Measurements from ENCODE around the gene DNAAF3.

DNAAF3 gene

GRCh38 chr19:55146705-55147273, 19.6 kb downstream of the DNAAF3 start:
- Histone ChIP-seq H2BK5ac (ENCODE audit: low read depth, low read length, poor library complexity, severe bottlenecking) (no peak overlapping the region), H3K4me1 (ENCODE audit: control insufficient read depth, insufficient read depth, low read depth, low read length) (peaks cover 12% of the 10 kb centered on the region), H3K4me3 (ENCODE audit: insufficient read depth in 1 of 2, low read depth in 1 of 2, low read length in 2 of 2) (no peak overlapping the region), H3K9me3 (ENCODE audit: control insufficient read depth, low read length) (peaks cover 7% of the 10 kb centered on the region), H3K14ac (ENCODE audit: low read length in 2 of 2) (no peak overlapping the region), H4K91ac (ENCODE audit: low read length) (no peak overlapping the region), H3K4me2 (ENCODE audit: low read length, poor library complexity, severe bottlenecking) (no peak overlapping the region), H2BK12ac (ENCODE audit: low read length in 2 of 2) (no peak overlapping the region), H4K8ac (ENCODE audit: low read length) (peak overlapping the region; percentile 30), H3K9ac (ENCODE audit: low read length) (no peak overlapping the region), H2BK15ac (ENCODE audit: low read depth, poor library complexity, severe bottlenecking) (no peak overlapping the region), H3K23ac (ENCODE audit: low read length in 2 of 2) (no peak overlapping the region), H3K27me3 (ENCODE audit: control insufficient read depth in 1 of 2, insufficient read depth in 1 of 2, low read length in 2 of 2) (peaks cover 69 to 71% of the 10 kb centered on the region in 2 experiments), H2AFZ (ENCODE audit: low read depth, low read length) (no peak overlapping the region), H3K36me3 (ENCODE audit: control insufficient read depth in 1 of 2, insufficient read depth in 2 of 2, low read depth in 1 of 2, low read length in 2 of 2) (no peaks in the 10 kb centered on the region), H2AK5ac (ENCODE audit: low read length, severe bottlenecking) (no peak overlapping the region), H3K4ac (ENCODE audit: low read depth in 1 of 2, low read length in 2 of 2) (no peak overlapping the region), H3K27ac (ENCODE audit: low read length, poor library complexity, severe bottlenecking) (no peak overlapping the region), H3K18ac (ENCODE audit: low read depth in 1 of 2, low read length in 2 of 2) (no peak overlapping the region), H3K79me1 (replicated peaks; ENCODE audit: low read length, poor library complexity, severe bottlenecking) (no peaks in the 10 kb centered on the region), H2BK120ac (ENCODE audit: low read depth, low read length) (no peak overlapping the region)
- 13% methylated on average over 4 of the region's 27 CpGs for WGBS
- no peak for DNase-seq

GRCh38 chr19:55146078-55146704, 20.2 kb downstream of the DNAAF3 start:
- H3K36me3 ChIP-seq (ENCODE audit: control insufficient read depth in 1 of 2, insufficient read depth in 2 of 2, low read depth in 1 of 2, low read length in 2 of 2): no peaks in the 10 kb centered on the region
- no peak overlapping the region for H3K4ac ChIP-seq (ENCODE audit: low read depth in 1 of 2, low read length in 2 of 2)
- no peak overlapping the region for H2BK12ac ChIP-seq (ENCODE audit: low read length in 2 of 2)
- peak overlapping the region; percentile 36 for H3K4me2 ChIP-seq (ENCODE audit: low read length, poor library complexity, severe bottlenecking)
- H2BK120ac ChIP-seq (ENCODE audit: low read depth, low read length): no peak overlapping the region
- no peak overlapping the region for H3K4me3 ChIP-seq (ENCODE audit: insufficient read depth in 1 of 2, low read depth in 1 of 2, low read length in 2 of 2)
- H3K18ac ChIP-seq (ENCODE audit: low read depth in 1 of 2, low read length in 2 of 2): no peak overlapping the region
- H2AK5ac ChIP-seq (ENCODE audit: low read length, severe bottlenecking): no peak overlapping the region
- no peak overlapping the region for H4K8ac ChIP-seq (ENCODE audit: low read length)
- WGBS: 8% methylated on average over 20 of the region's 41 CpGs
- H3K23ac ChIP-seq (ENCODE audit: low read length in 2 of 2): no peak overlapping the region
- no peak overlapping the region for H2AFZ ChIP-seq (ENCODE audit: low read depth, low read length)
- peak; percentile 17 for DNase-seq
- H3K79me1 ChIP-seq (replicated peaks; ENCODE audit: low read length, poor library complexity, severe bottlenecking): no peaks in the 10 kb centered on the region
- peaks cover 4% of the 10 kb centered on the region for H3K9me3 ChIP-seq (ENCODE audit: control insufficient read depth, low read length)
- no peak overlapping the region for H2BK5ac ChIP-seq (ENCODE audit: low read depth, low read length, poor library complexity, severe bottlenecking)
- no peak overlapping the region for H2BK15ac ChIP-seq (ENCODE audit: low read depth, poor library complexity, severe bottlenecking)
- H4K91ac ChIP-seq (ENCODE audit: low read length): no peak overlapping the region
- H3K4me1 ChIP-seq (ENCODE audit: control insufficient read depth, insufficient read depth, low read depth, low read length): peaks cover 13% of the 10 kb centered on the region
- no peak overlapping the region for H3K14ac ChIP-seq (ENCODE audit: low read length in 2 of 2)
- no peak overlapping the region for H3K27ac ChIP-seq (ENCODE audit: low read length, poor library complexity, severe bottlenecking)
- H3K9ac ChIP-seq (ENCODE audit: low read length): no peak overlapping the region
- H3K27me3 ChIP-seq (ENCODE audit: control insufficient read depth in 1 of 2, insufficient read depth in 1 of 2, low read length in 2 of 2): peaks cover 69 to 71% of the 10 kb centered on the region in 2 experiments

- Histone ChIP-seq H3K4me2 (ENCODE audit: low read length, poor library complexity, severe bottlenecking) (no peak overlapping the region), H2AFZ (ENCODE audit: low read depth, low read length) (no peak overlapping the region), H2BK5ac (ENCODE audit: low read depth, low read length, poor library complexity, severe bottlenecking) (no peak overlapping the region), H3K79me1 (replicated peaks; ENCODE audit: low read length, poor library complexity, severe bottlenecking) (no peaks in the 10 kb centered on the region), H3K4me3 (ENCODE audit: insufficient read depth in 1 of 2, low read depth in 1 of 2, low read length in 2 of 2) (no peak overlapping the region), H4K8ac (ENCODE audit: low read length) (no peak overlapping the region), H3K4me1 (ENCODE audit: control insufficient read depth, insufficient read depth, low read depth, low read length) (peaks cover 14% of the 10 kb centered on the region), H2BK15ac (ENCODE audit: low read depth, poor library complexity, severe bottlenecking) (no peak overlapping the region), H3K23ac (ENCODE audit: low read length in 2 of 2) (no peak overlapping the region), H2BK12ac (ENCODE audit: low read length in 2 of 2) (no peak overlapping the region), H3K36me3 (ENCODE audit: control insufficient read depth in 1 of 2, insufficient read depth in 2 of 2, low read depth in 1 of 2, low read length in 2 of 2) (no peaks in the 10 kb centered on the region), H3K27me3 (ENCODE audit: control insufficient read depth in 1 of 2, insufficient read depth in 1 of 2, low read length in 2 of 2) (peaks cover 67 to 69% of the 10 kb centered on the region in 2 experiments), H4K91ac (ENCODE audit: low read length) (no peak overlapping the region), H2AK5ac (ENCODE audit: low read length, severe bottlenecking) (no peak overlapping the region), H3K27ac (ENCODE audit: low read length, poor library complexity, severe bottlenecking) (no peak overlapping the region), H3K9me3 (ENCODE audit: control insufficient read depth, low read length) (no peaks in the 10 kb centered on the region), H3K18ac (ENCODE audit: low read depth in 1 of 2, low read length in 2 of 2) (no peak overlapping the region), H2BK120ac (ENCODE audit: low read depth, low read length) (no peak overlapping the region), H3K14ac (ENCODE audit: low read length in 2 of 2) (no peak overlapping the region), H3K4ac (ENCODE audit: low read depth in 1 of 2, low read length in 2 of 2) (no peak overlapping the region), H3K9ac (ENCODE audit: low read length) (no peak overlapping the region)
- WGBS: 47% methylated on average over 2 of the region's 3 CpGs
- no peak for DNase-seq
Measured at GRCh38 chr19:55145232-55145631, 21.2 kb downstream of the DNAAF3 start.

- Histone ChIP-seq H3K4ac (ENCODE audit: low read depth in 1 of 2, low read length in 2 of 2) (no peak overlapping the region), H3K4me2 (ENCODE audit: low read length, poor library complexity, severe bottlenecking) (no peak overlapping the region), H3K79me1 (replicated peaks; ENCODE audit: low read length, poor library complexity, severe bottlenecking) (no peaks in the 10 kb centered on the region), H2BK5ac (ENCODE audit: low read depth, low read length, poor library complexity, severe bottlenecking) (no peak overlapping the region), H2AK5ac (ENCODE audit: low read length, severe bottlenecking) (no peak overlapping the region), H3K4me1 (ENCODE audit: control insufficient read depth, insufficient read depth, low read depth, low read length) (peaks cover 7% of the 10 kb centered on the region), H3K27ac (ENCODE audit: low read length, poor library complexity, severe bottlenecking) (no peak overlapping the region), H3K18ac (ENCODE audit: low read depth in 1 of 2, low read length in 2 of 2) (no peak overlapping the region), H3K4me3 (ENCODE audit: insufficient read depth in 1 of 2, low read depth in 1 of 2, low read length in 2 of 2) (no peak overlapping the region), H4K91ac (ENCODE audit: low read length) (no peak overlapping the region), H3K23ac (ENCODE audit: low read length in 2 of 2) (no peak overlapping the region), H2BK15ac (ENCODE audit: low read depth, poor library complexity, severe bottlenecking) (no peak overlapping the region), H3K36me3 (ENCODE audit: control insufficient read depth in 1 of 2, insufficient read depth in 2 of 2, low read depth in 1 of 2, low read length in 2 of 2) (no peaks in the 10 kb centered on the region), H2AFZ (ENCODE audit: low read depth, low read length) (no peak overlapping the region), H3K9ac (ENCODE audit: low read length) (no peak overlapping the region), H3K14ac (ENCODE audit: low read length in 2 of 2) (no peak overlapping the region), H3K27me3 (ENCODE audit: control insufficient read depth in 1 of 2, insufficient read depth in 1 of 2, low read length in 2 of 2) (peaks cover 41 to 57% of the 10 kb centered on the region in 2 experiments), H2BK12ac (ENCODE audit: low read length in 2 of 2) (no peak overlapping the region), H2BK120ac (ENCODE audit: low read depth, low read length) (no peak overlapping the region), H4K8ac (ENCODE audit: low read length) (no peak overlapping the region), H3K9me3 (ENCODE audit: control insufficient read depth, low read length) (no peaks in the 10 kb centered on the region)
- 36% methylated on average over 20 of the region's 21 CpGs for WGBS
- no peak for DNase-seq
Measured at GRCh38 chr19:55141696-55142095, 24.7 kb downstream of the DNAAF3 start.

Data from mesenchymal stem cell (in vitro differentiated cells and primary cell).